A673 (cell line): ENCODE data around the gene NDUFB2. TPM values are rescaled to one million over a fixed set of nuclear protein-coding genes. Genes with fewer than 3 reads are reported as not detected.

Experiments
- BruUV-seq: library from RNA; stranded (reverse); fragments of 400-500 nt; replicated peaks from 2 replicates; lab custom pipeline; 2021; lab: Mats Ljungman, UMichigan
- CTCF ChIA-PET: fragments of 300-600 bp; sonication (Branson Sonifier 250); formaldehyde crosslinking; loops from one replicate; lab custom pipeline; 2022; ENCODE audit warnings: antibody characterized with exemption; lab: Charles Lee
- POLR2A ChIA-PET: fragments of 300-600 bp; sonication (Branson Sonifier 250); formaldehyde crosslinking; loops from one replicate; lab custom pipeline; 2022; ENCODE audit warnings: antibody characterized with exemption; ENCODE audit not compliant: low non-redundant PET; lab: Charles Lee
- DNase-seq: peaks from one replicate; pipeline ENCODE4 v3.0.0-alpha.2; 2015; ENCODE audit warnings: low spot score
- H3K27ac ChIP-seq: fragments of 200-600 bp; sonication (generic); 2 replicates; pipeline ENCODE4 v1.5.1; 2016; ENCODE audit warnings: mixed run types, low read depth, mild to moderate bottlenecking, mixed read lengths, antibody characterized with exemption, low read length; ENCODE audit not compliant: poor library complexity, severe bottlenecking
- H3K27me3 ChIP-seq: fragments of 200-600 bp; sonication (generic); replicated peaks from 2 replicates; pipeline ENCODE4 v1.6.1; 2017; ENCODE audit warnings: mixed run types, low read depth, mild to moderate bottlenecking, mixed read lengths, antibody characterized with exemption, low read length; ENCODE audit not compliant: insufficient read depth, poor library complexity
- H3K36me3 ChIP-seq: fragments of 200-600 bp; sonication (generic); 2 replicates; pipeline ENCODE4 v1.6.1; 2016; ENCODE audit warnings: mixed run types, mild to moderate bottlenecking, mixed read lengths, antibody characterized with exemption, low read length; ENCODE audit not compliant: insufficient read depth, poor library complexity, severe bottlenecking
- H3K4me1 ChIP-seq: fragments of 200-600 bp; sonication (generic); 2 replicates; pipeline ENCODE4 v1.6.1; 2017; ENCODE audit warnings: mixed run types, mild to moderate bottlenecking, mixed read lengths, antibody characterized with exemption, low read length; ENCODE audit not compliant: insufficient read depth, poor library complexity, severe bottlenecking
- H3K4me3 ChIP-seq: fragments of 200-600 bp; sonication (generic); 2 replicates; pipeline ENCODE4 v1.5.1; 2016; ENCODE audit warnings: low read depth, mixed run types, mild to moderate bottlenecking, mixed read lengths, low read length; ENCODE audit not compliant: poor library complexity, severe bottlenecking
- H3K9me3 ChIP-seq: fragments of 200-600 bp; sonication (generic); 2 replicates; pipeline ENCODE4 v1.6.1; 2016; ENCODE audit warnings: mixed run types, low read depth, mild to moderate bottlenecking, mixed read lengths, antibody characterized with exemption, low read length; ENCODE audit not compliant: poor library complexity, severe bottlenecking
- CTCF ChIP-seq: fragments of 300-800, 200-600 bp; sonication (generic); conservative IDR thresholded peaks from 2 replicates; pipeline ENCODE4 v1.5.1; 2017; ENCODE audit warnings: low read depth, mild to moderate bottlenecking, antibody characterized with exemption, low read length, moderate library complexity, mixed read lengths
- EZH2 ChIP-seq: fragments of 200-600 bp; sonication (generic); IDR thresholded peaks from 2 replicates; pipeline ENCODE4 v1.6.1; 2017; ENCODE audit warnings: borderline replicate concordance, low read depth, mild to moderate bottlenecking, mixed read lengths, antibody characterized with exemption, low read length; ENCODE audit not compliant: poor library complexity, severe bottlenecking
- intact Hi-C: fragments of 100-400 bp; cut with micrococcal nuclease; formaldehyde crosslinking; loops from one replicate; pipeline ENCODE4 v1.10.0; 2022; ENCODE audit not compliant: unreplicated experiment
- total RNA-seq: library from RNA; stranded (reverse); gene quantifications from 2 replicates; pipeline ENCODE4 v1.2.3, GENCODE V29; 2021

The NDUFB2 gene
- total RNA-seq, 1 experiment from 2014 or later = 192 TPM

DNA sequence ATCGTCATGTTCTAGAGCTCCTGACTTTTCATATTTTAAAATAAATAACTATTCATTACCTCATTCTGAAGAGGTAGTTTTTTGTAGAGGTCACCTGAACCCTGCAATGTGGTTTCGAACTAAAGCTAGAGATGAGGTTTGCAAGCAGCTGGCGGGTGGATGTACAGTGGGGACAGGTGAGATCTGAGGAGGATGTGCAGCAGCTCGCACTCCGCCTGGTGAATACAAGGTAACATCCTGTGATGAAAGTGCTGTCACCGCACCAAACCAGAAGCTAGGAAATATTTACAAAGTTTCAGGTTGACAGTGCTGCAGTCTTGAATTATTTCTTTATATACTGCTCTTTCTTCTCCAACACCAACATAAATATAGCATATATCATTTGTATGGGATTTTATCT is 26.5 kb downstream of the NDUFB2 start:
- H3K4me3 ChIP-seq = no peak overlapping the region
- no peaks in the 10 kb centered on the region for H3K36me3 ChIP-seq
- H3K4me1 ChIP-seq = no peaks in the 10 kb centered on the region
- no peaks in the 10 kb centered on the region for H3K9me3 ChIP-seq
- no peak for DNase-seq
- intact Hi-C loops = no loop called here
- BruUV-seq = no TSS peak
- no peak overlapping the region for H3K27ac ChIP-seq
- ChIA-PET CTCF (no interaction called here), POLR2A (no interaction called here)
- TF ChIP-seq EZH2 (no peak), CTCF (no peak)
- no peaks in the 10 kb centered on the region for H3K27me3 ChIP-seq

- H3K27ac ChIP-seq = no peak overlapping the region
- H3K9me3 ChIP-seq = no peaks in the 10 kb centered on the region
- H3K36me3 ChIP-seq = no peaks in the 10 kb centered on the region
- H3K27me3 ChIP-seq = no peaks in the 10 kb centered on the region
- intact Hi-C loops = no loop called here
- H3K4me1 ChIP-seq = no peaks in the 10 kb centered on the region
- no peak for DNase-seq
- H3K4me3 ChIP-seq = no peak overlapping the region
- CTCF ChIA-PET = interaction anchor here (0.6 kb wide), 1 partner anchor 49 kb away, joined by 3 read pairs; no protein-coding TSS in a partner anchor
- POLR2A ChIA-PET = no interaction called here
- BruUV-seq = no TSS peak
- no peak for TF ChIP-seq EZH2
- no peak for TF ChIP-seq CTCF
Observed at GRCh38 chr7:140723574-140723973, 27.1 kb downstream of the NDUFB2 start.

GRCh38 chr7:140724706-140725105 is 28.2 kb downstream of the NDUFB2 start:
- H3K4me3 ChIP-seq = no peak overlapping the region
- no peak overlapping the region for H3K27ac ChIP-seq
- no TSS peak for BruUV-seq
- TF ChIP-seq EZH2 (no peak), CTCF (no peak)
- H3K9me3 ChIP-seq = no peaks in the 10 kb centered on the region
- H3K27me3 ChIP-seq = no peaks in the 10 kb centered on the region
- CTCF ChIA-PET = no interaction called here
- H3K36me3 ChIP-seq = no peaks in the 10 kb centered on the region
- POLR2A ChIA-PET = no interaction called here
- no peak for DNase-seq
- H3K4me1 ChIP-seq = no peaks in the 10 kb centered on the region
- intact Hi-C loops = no loop called here
